HepG2 (cell line): ENCODE results near the gene FZD4. TPM values are rescaled to one million over a fixed set of nuclear protein-coding genes. Genes with fewer than 3 reads are reported as not detected.
A peak's percentile ranks its signal among the peaks of the same experiment; 100 is the strongest.

ENCODE experiments used
- ATAC-seq: fragments of 200-7000 bp; cut with Tn5 transposase; 3 replicates; pipeline ENCODE4 v1.9.1; 2020; ENCODE audit warnings: mild to moderate bottlenecking, moderate library complexity
- BruUV-seq: library from RNA; stranded (reverse); fragments of 400-500 nt; replicated peaks from 2 replicates; lab custom pipeline; 2021; lab: Mats Ljungman, UMichigan
- CTCF ChIA-PET: fragments of 300-600 bp; formaldehyde crosslinking; extraction: SDS; loops from one replicate; lab custom pipeline; 2021; ENCODE audit warnings: low total read pairs, inconsistent platforms, low intra/inter-chr PET ratio; lab: Yijun Ruan, JAX
- POLR2A ChIA-PET: fragments of 350-600 bp; sonication (Branson Sonifier 250); formaldehyde crosslinking; loops from one replicate; lab custom pipeline; 2020; ENCODE audit warnings: antibody characterized with exemption, inconsistent platforms; lab: Yijun Ruan, JAX
- DNase-seq: peaks from one replicate; pipeline ENCODE4 v3.0.0-alpha.2; 2015; ENCODE audit warnings: low spot score
- FAIRE-seq: peaks from 3 replicates; lab custom pipeline; 2011; peaks lifted over from hg19 to GRCh38; lab: Jason Lieb, UNC
- H2AFZ ChIP-seq: one replicate; pipeline ENCODE4 v1.6.1; 2011; ENCODE audit warnings: low read length, inconsistent platforms
- H3K27ac ChIP-seq: fragments of 300-600 bp; 3 replicates; pipeline ENCODE4 v1.8.0; 2011; ENCODE audit warnings: mixed run types, mild to moderate bottlenecking, mixed read lengths, low read length, inconsistent platforms; ENCODE audit not compliant: insufficient read depth; ENCODE audit errors: extremely low read length
- H3K27me3 ChIP-seq, 2 experiments: fragments of 200-600 bp in 1 of 2; 2 replicates in 1 of 2; 3 replicates in 1 of 2; pipeline versions ENCODE4 v1.6.0 to v1.8.0; 2011; ENCODE audit warnings: low read length in 2 of 2, mild to moderate bottlenecking in 2 of 2, moderate library complexity in 2 of 2, inconsistent platforms in 1 of 2; ENCODE audit not compliant: insufficient read depth in 2 of 2, control insufficient read depth in 1 of 2
- H3K36me3 ChIP-seq, 2 experiments: fragments of 200-600 bp in 1 of 2; replicated peaks in 1 of 2; 2 replicates in 1 of 2; 3 replicates in 1 of 2; pipeline versions ENCODE4 v1.5.1 to v1.8.0; 2011; ENCODE audit warnings: low read length in 2 of 2, inconsistent platforms in 1 of 2; ENCODE audit not compliant: insufficient read depth in 2 of 2, control insufficient read depth in 1 of 2
- H3K4me1 ChIP-seq: 2 replicates; pipeline ENCODE4 v1.5.1; 2012; ENCODE audit warnings: low read length, inconsistent platforms; ENCODE audit not compliant: insufficient read depth
- H3K4me2 ChIP-seq: 2 replicates; pipeline ENCODE4 v1.6.0; 2011; ENCODE audit warnings: low read depth, low read length, inconsistent platforms
- H3K4me3 ChIP-seq, 3 experiments: fragments of 200-600 bp in 1 of 3; sonication (generic), shearing (Covaris generic) in 1 of 3; replicated peaks in 1 of 3; 2 replicates each; pipeline ENCODE4 v1.5.1; 2011 to 2016; ENCODE audit warnings: low read length in 3 of 3, inconsistent platforms in 2 of 3, low read depth in 2 of 3, mild to moderate bottlenecking in 2 of 3, control low read depth in 1 of 3, mixed read lengths in 1 of 3; ENCODE audit not compliant: insufficient read depth in 1 of 3
- H3K79me2 ChIP-seq: one replicate; pipeline ENCODE4 v1.6.1; 2011; ENCODE audit warnings: low read length, inconsistent platforms; ENCODE audit not compliant: insufficient read depth
- H3K9ac ChIP-seq: 2 replicates; pipeline ENCODE4 v1.6.0; 2011; ENCODE audit warnings: mild to moderate bottlenecking, low read depth, low read length, inconsistent platforms; ENCODE audit not compliant: insufficient read depth
- H3K9me3 ChIP-seq: 2 replicates; pipeline ENCODE4 v1.5.1; 2012; ENCODE audit warnings: mild to moderate bottlenecking, low read length
- H4K20me1 ChIP-seq: 2 replicates; pipeline ENCODE4 v1.6.0; 2011; ENCODE audit warnings: inconsistent platforms, mild to moderate bottlenecking, low read length, moderate library complexity; ENCODE audit not compliant: insufficient read depth
- ARHGAP35 ChIP-seq: sonication (generic); formaldehyde crosslinking; IDR thresholded peaks from 2 replicates; pipeline ENCODE4 v1.9.0; 2022; ENCODE audit warnings: mild to moderate bottlenecking, inconsistent platforms, moderate library complexity, missing genetic modification reagents, borderline replicate concordance
- CHCHD3 ChIP-seq: sonication (generic); formaldehyde crosslinking; IDR thresholded peaks from 2 replicates; pipeline ENCODE4 v1.8.0; 2022; ENCODE audit warnings: mild to moderate bottlenecking, missing genetic modification reagents, moderate library complexity
- CHD4 ChIP-seq: fragments of 200-600 bp; sonication (generic); IDR thresholded peaks from 2 replicates; pipeline ENCODE4 v1.7.0; 2017; ENCODE audit warnings: mild to moderate bottlenecking, low read length, borderline replicate concordance
- EHMT2 ChIP-seq: fragments of 200-600 bp; sonication (generic); IDR thresholded peaks from 2 replicates; pipeline ENCODE4 v1.7.0; 2017; ENCODE audit warnings: antibody characterized with exemption, low read depth, low read length, borderline replicate concordance
- FOXP1 ChIP-seq, 2 experiments: fragments of 450-650 bp in 1 of 2; IDR thresholded peaks; 2 replicates each; pipeline ENCODE4 v1.6.1; 2017 to 2018; ENCODE audit warnings: antibody characterized with exemption in 1 of 2
- KDM5B ChIP-seq: sonication (generic); formaldehyde crosslinking; IDR thresholded peaks from 2 replicates; pipeline ENCODE4 v1.4.0; 2020; ENCODE audit warnings: missing genetic modification reagents, mild to moderate bottlenecking, borderline replicate concordance
- STAG1 ChIP-seq: sonication (generic); formaldehyde crosslinking; IDR thresholded peaks from 2 replicates; pipeline ENCODE4 v1.4.0; 2020; ENCODE audit warnings: missing genetic modification reagents
- TBL1XR1 ChIP-seq: fragments of 150-350 bp; IDR thresholded peaks from 2 replicates; pipeline ENCODE4 v1.6.1; 2014; ENCODE audit warnings: borderline replicate concordance, low read length; ENCODE audit not compliant: partially characterized antibody
- TSC22D2 ChIP-seq: sonication (generic); formaldehyde crosslinking; IDR thresholded peaks from 2 replicates; pipeline ENCODE4 v1.5.1; 2020; ENCODE audit warnings: missing genetic modification reagents, mild to moderate bottlenecking, borderline replicate concordance
- ZNF430 ChIP-seq: sonication (generic); formaldehyde crosslinking; IDR thresholded peaks from 2 replicates; pipeline ENCODE4 v1.9.0; 2021; ENCODE audit warnings: mild to moderate bottlenecking, missing genetic modification reagents
- ZNF670 ChIP-seq: sonication (generic); formaldehyde crosslinking; IDR thresholded peaks from 2 replicates; pipeline ENCODE4 v1.8.0; 2022; ENCODE audit warnings: mild to moderate bottlenecking, missing genetic modification reagents, borderline replicate concordance
- ZNF83 ChIP-seq: sonication (generic); formaldehyde crosslinking; IDR thresholded peaks from 2 replicates; pipeline ENCODE4 v1.4.0; 2020; ENCODE audit warnings: missing genetic modification reagents, mild to moderate bottlenecking, borderline replicate concordance
- ZSCAN12 ChIP-seq: sonication (generic); formaldehyde crosslinking; IDR thresholded peaks from 2 replicates; pipeline ENCODE4 v1.9.0; 2021; ENCODE audit warnings: mild to moderate bottlenecking, missing genetic modification reagents
- WGBS: methylation state at CpG from one replicate; pipeline ENCODE4 v1.1.6; 2017; ENCODE audit warnings: low lambda C conversion rate; 5-methylcytosine and 5-hydroxymethylcytosine counted together
- in situ Hi-C: cut with HindIII; loops from 2 replicates; pipeline ENCODE4 v1.10.0; 2017; ENCODE audit warnings: low pct_unique_long_range_greater_than_20kb; ENCODE audit not compliant: extremely low pct_ligation_motif_present
- intact Hi-C: fragments of 100-400 bp; cut with micrococcal nuclease; formaldehyde crosslinking; loops from one replicate; pipeline ENCODE4 v1.10.0; 2022; ENCODE audit not compliant: unreplicated experiment
- polyA plus RNA-seq, 8 experiments: library from polyadenylated mRNA; depleted of rRNA in 3 of 8; stranded (reverse) in 7 of 8; unstranded in 1 of 8; fragments of >200 nt; fragmentation: Illumina TruSeq in 4 of 8; extraction: Trizol in 4 of 8; gene quantifications; 2 replicates each; pipeline versions ENCODE4 v1.2.1 to v1.2.3, GENCODE V29; 2011 to 2016; ENCODE audit warnings: low read depth in 4 of 8, missing spikeins in 1 of 8, mixed read lengths in 1 of 8; ENCODE audit not compliant: insufficient read depth in 1 of 8
- total RNA-seq, 5 experiments: library from RNA; depleted of rRNA; stranded (reverse); fragments of >200 nt; fragmentation: Illumina TruSeq; extraction: Trizol; gene quantifications; 2 replicates each; pipeline ENCODE4 v1.2.3, GENCODE V29; 2016; ENCODE audit warnings: low read depth in 1 of 5
- TF ChIP-seq, protein P1 (sequence below): sonication (generic); formaldehyde crosslinking; IDR thresholded peaks from 2 replicates; pipeline ENCODE4 v1.9.0; 2021; ENCODE audit warnings: missing genetic modification reagents, mild to moderate bottlenecking, borderline replicate concordance
- TF ChIP-seq, protein P2 (sequence below): sonication (generic); formaldehyde crosslinking; IDR thresholded peaks from 2 replicates; pipeline ENCODE4 v1.5.1; 2020; ENCODE audit warnings: missing genetic modification reagents, mild to moderate bottlenecking, borderline replicate concordance

FZD4 gene
- total and polyA plus RNA-seq, 2 of the 13 experiments (the other 11 are each of a cell fraction or from before 2014, with no cell fraction given), result 46.5 to 70.4 TPM

DNA sequence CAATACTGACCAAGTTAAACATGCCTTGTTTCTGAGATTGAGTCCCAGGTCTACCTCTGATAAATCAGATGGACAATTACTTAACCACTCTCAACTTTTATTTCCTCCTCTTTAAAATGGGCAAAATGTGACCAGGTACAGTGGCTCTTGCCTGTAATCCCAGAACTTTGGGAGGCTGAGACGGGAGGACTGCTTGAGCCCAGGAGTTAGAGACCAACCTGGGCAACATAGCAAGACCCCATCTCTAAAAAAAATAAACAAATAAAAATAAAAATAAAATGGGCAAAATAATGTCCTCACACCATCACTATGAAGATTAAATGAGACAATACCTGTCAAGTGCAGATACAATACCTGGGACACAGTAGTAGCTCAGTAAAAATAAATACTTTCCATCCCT lies 33.0 kb downstream of the FZD4 start:
- 80% methylated on average over 1 of the region's 1 CpG for WGBS
- CTCF ChIA-PET, result no interaction called here
- no peak for DNase-seq

DNA sequence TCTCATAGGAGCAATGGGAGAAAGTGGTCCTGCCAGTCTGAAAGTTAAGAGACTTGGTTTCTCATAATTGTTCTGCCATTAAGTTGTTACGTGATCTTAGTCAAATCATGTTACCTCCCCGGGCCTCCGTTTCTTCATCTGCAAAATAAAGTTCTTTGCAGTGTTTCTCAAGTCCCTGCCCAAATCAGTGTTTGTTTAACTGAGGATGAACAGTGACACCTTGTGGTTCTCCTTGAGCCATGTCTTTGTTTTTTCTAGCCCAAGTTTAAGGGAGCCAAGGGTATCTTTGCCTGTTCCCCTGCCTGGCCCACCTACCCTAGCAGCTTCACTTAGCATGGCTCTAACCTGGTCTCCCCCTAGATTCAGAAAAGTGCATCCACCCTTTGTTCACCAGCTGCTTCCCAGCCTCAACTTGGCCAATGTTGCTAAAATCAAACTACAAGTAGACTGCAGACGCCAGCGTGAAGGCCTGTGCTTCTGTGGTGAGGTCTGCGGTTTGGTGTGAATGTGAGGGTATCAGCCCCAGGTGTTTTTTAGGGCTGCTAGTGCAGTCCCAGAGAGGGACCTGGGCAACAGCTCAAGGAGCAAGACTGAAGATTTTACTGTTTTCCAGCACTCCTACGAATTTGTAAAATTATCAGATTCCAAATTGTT lies 35.5 kb downstream of the FZD4 start:
- in situ Hi-C loops, result loop anchor here (5.0 kb wide), 1 partner anchor 47 kb away; no protein-coding TSS in a partner anchor
- no TSS peak for BruUV-seq
- H3K79me2 ChIP-seq, result no peaks in the 10 kb centered on the region
- H3K27me3 ChIP-seq, result no peaks in the 10 kb centered on the region
- DNase-seq (peak; percentile 43), ATAC-seq (peak; percentile 37; the same call in 1 of the 3 replicates), FAIRE-seq (peak; percentile 77)
- 35% methylated on average over 5 of the region's 7 CpGs for WGBS
- no peaks in the 10 kb centered on the region for H4K20me1 ChIP-seq
- no peak overlapping the region for H3K4me2 ChIP-seq
- CTCF ChIA-PET, result interaction anchor here (0.9 to 3.6 kb wide), 3 partner anchors 48 to 463 kb away, joined by 3 to 25 read pairs (median 3); no protein-coding TSS in a partner anchor
- H3K27ac ChIP-seq, result no peak overlapping the region
- H3K4me1 ChIP-seq, result peaks cover 16% of the 10 kb centered on the region
- no peak overlapping the region for H3K9ac ChIP-seq
- no peaks in the 10 kb centered on the region for H3K36me3 ChIP-seq
- POLR2A ChIA-PET, result no interaction called here
- intact Hi-C loops, result loop anchor here (1.0 kb wide), 1 partner anchor 49 kb away; no protein-coding TSS in a partner anchor
- H3K9me3 ChIP-seq, result no peaks in the 10 kb centered on the region
- H3K4me3 ChIP-seq, result no peak overlapping the region
- H2AFZ ChIP-seq, result no peak overlapping the region
- no peak for TF ChIP-seq EHMT2
- TF ChIP-seq ZNF83 (CRISPR knock-in tag), result no peak
- TF ChIP-seq, protein P1, sequence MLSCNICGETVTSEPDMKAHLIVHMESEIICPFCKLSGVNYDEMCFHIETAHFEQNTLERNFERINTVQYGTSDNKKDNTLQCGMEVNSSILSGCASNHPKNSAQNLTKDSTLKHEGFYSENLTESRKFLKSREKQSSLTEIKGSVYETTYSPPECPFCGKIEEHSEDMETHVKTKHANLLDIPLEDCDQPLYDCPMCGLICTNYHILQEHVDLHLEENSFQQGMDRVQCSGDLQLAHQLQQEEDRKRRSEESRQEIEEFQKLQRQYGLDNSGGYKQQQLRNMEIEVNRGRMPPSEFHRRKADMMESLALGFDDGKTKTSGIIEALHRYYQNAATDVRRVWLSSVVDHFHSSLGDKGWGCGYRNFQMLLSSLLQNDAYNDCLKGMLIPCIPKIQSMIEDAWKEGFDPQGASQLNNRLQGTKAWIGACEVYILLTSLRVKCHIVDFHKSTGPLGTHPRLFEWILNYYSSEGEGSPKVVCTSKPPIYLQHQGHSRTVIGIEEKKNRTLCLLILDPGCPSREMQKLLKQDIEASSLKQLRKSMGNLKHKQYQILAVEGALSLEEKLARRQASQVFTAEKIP, result no peak
- TF ChIP-seq CHCHD3 (CRISPR knock-in tag), result no peak
- TF ChIP-seq STAG1 (CRISPR knock-in tag), result peak; percentile 67
- TF ChIP-seq ZSCAN12 (CRISPR knock-in tag), result no peak
- TF ChIP-seq, protein P2, sequence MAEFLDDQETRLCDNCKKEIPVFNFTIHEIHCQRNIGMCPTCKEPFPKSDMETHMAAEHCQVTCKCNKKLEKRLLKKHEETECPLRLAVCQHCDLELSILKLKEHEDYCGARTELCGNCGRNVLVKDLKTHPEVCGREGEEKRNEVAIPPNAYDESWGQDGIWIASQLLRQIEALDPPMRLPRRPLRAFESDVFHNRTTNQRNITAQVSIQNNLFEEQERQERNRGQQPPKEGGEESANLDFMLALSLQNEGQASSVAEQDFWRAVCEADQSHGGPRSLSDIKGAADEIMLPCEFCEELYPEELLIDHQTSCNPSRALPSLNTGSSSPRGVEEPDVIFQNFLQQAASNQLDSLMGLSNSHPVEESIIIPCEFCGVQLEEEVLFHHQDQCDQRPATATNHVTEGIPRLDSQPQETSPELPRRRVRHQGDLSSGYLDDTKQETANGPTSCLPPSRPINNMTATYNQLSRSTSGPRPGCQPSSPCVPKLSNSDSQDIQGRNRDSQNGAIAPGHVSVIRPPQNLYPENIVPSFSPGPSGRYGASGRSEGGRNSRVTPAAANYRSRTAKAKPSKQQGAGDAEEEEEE (CRISPR knock-in tag), result no peak
- TF ChIP-seq ZNF430 (CRISPR knock-in tag), result no peak
- no peak for TF ChIP-seq TBL1XR1
- TF ChIP-seq FOXP1 (IDR thresholded peaks at IDR 0.05), result no peak
- TF ChIP-seq FOXP1 (CRISPR knock-in tag; IDR thresholded peaks at IDR 0.05), result no peak
- TF ChIP-seq CHD4, result no peak
- no peak for TF ChIP-seq ZNF670 (CRISPR knock-in tag)
- TF ChIP-seq KDM5B, result no peak

More for the DNA sequence above, 33.0 kb downstream of the FZD4 start:
- in situ Hi-C loops (loop anchor here (5.0 kb wide), 1 partner anchor 50 kb away; no protein-coding TSS in a partner anchor), intact Hi-C loops (no loop called here)
- ATAC-seq, result no peak
- no peaks in the 10 kb centered on the region for H4K20me1 ChIP-seq
- H3K9me3 ChIP-seq, result no peaks in the 10 kb centered on the region
- POLR2A ChIA-PET, result no interaction called here
- no peak for TF ChIP-seq TSC22D2 (CRISPR knock-in tag)
- no peak for TF ChIP-seq ARHGAP35 (CRISPR knock-in tag)
- H3K9ac ChIP-seq, result no peak overlapping the region
- H3K4me3 ChIP-seq, result no peak overlapping the region
- H3K27ac ChIP-seq, result no peak overlapping the region
- no peaks in the 10 kb centered on the region for H3K79me2 ChIP-seq
- no peak overlapping the region for H3K4me2 ChIP-seq
- no peaks in the 10 kb centered on the region for H3K36me3 ChIP-seq
- BruUV-seq, result no TSS peak
- no peak for FAIRE-seq
- H3K4me1 ChIP-seq, result peaks cover 25% of the 10 kb centered on the region
- no peak overlapping the region for H2AFZ ChIP-seq
- H3K27me3 ChIP-seq, result no peaks in the 10 kb centered on the region
